ENCODE data around the gene SCRN1.
"Not testable (repeated sequence)": the region's sequence is repeated elsewhere in the genome, so short reads cannot be mapped to it uniquely, and the experiment has no call there.

Gene SCRN1

DNA sequence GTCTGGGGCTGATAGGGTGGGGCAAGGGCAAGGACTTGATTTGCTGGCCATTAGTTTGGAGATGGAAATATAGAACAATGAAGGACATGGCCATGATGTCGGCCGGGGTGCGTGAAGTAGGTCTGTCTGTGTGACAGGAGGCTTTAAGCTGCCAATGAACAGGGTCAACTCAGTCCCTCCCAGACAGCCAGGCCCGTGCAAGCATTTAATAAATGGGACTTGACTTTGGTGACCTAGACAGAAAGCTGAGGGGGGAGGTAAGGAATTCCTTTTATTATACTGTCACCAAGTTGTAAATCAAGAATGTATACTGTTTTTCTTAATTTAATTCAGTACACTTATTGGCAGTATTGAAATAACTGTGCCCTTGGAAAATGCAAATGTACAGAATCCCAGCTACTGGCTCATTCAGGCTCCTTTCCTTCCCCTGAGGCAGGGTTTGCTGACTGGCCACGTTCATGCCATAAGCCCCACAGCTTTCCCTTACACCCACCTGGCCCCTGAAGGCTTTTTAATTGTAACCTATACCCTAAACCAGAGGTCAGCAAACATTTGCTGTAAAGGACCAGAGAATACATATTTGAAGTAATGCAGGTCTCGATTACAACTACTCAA is 96.1 kb downstream of the SCRN1 start:
- in situ Hi-C loops (cut with MboI; ENCODE audit: low sequenced_read_pairs) = no loop called here

DNA sequence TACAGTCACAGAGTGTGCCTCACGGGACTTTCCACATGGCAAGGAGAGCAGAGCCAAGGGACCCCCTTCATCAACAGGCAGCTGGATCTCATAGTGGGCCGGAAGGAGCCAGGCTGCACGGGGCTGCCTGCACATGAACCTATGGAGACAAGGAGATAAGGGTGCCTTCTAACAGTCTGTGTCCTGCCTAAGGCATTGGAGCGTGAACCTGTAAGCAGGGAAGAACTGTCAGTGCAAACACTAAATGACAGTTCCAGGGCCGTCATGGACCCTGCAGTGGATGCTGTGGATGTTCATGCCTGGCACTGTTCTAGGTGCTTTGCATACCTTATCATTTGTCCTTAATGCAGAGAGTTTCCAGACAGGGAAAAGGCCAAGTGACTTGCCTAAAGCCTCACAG is 97.4 kb downstream of the SCRN1 start:
- in situ Hi-C loops (cut with MboI; ENCODE audit: low sequenced_read_pairs) = no loop called here

DNA sequence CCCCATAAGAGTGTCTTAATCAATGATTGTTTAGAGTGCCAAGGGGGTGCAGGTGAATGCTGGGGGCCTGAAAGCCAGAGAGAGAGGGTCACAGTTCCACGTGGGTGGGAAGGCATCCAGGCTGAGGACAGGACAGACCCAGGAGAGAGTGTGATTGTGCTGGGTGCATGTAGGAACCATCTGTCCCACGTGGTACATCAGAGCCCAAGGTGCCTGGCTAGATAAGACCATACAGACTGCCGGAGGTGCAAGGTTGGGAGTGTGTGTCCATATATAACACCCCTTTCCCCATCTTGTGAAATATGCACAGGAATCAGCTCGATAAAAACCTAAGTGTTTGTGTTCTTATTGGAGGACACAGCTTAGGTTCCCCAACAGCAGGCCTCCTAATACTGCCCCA is 97.8 kb downstream of the SCRN1 start:
- in situ Hi-C loops (cut with MboI; ENCODE audit: low sequenced_read_pairs) = no loop called here

DNA sequence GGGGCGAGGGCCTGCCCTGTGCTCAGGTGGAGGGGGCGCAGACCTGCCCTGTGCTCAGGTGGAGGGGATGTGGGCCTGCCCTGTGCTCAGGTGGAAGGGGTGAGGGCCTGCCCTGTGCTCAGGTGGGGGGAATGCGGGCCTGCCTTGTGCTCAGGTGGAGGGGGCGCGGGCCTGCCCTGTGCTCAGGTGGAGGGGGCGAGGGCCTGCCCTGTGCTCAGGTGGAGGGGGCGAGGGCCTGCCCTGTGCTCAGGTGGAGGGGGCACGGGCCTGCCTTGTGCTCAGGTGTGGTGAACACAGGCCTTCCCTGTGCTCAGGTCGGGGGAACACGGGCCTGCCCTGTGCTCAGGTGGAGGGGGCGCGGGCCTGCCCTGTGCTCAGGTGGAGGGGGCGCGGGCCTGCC is 98.8 kb downstream of the SCRN1 start:
- in situ Hi-C loops (cut with MboI; ENCODE audit: low sequenced_read_pairs) = not testable (repeated sequence)

DNA sequence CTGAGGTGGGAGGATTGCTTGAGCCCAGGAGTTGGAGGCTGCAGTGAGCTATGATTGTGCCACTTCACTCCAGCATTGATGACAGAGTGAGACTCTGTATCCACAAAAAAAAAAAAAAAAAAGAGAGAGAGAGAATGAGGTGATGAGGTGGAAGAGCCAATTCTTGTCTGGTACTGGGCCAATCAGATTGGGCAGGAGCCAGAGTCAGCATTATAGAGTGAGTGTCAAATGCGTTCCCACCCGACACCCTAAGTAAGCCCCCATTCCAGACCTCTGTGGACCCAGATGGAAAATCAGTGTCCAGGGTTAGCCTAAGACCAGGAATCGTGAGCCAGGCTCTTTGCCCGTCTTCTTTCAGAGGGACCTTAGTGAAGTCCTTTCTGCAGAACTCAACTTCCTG is 99.3 kb downstream of the SCRN1 start:
- in situ Hi-C loops (cut with MboI; ENCODE audit: low sequenced_read_pairs) = no loop called here

DNA sequence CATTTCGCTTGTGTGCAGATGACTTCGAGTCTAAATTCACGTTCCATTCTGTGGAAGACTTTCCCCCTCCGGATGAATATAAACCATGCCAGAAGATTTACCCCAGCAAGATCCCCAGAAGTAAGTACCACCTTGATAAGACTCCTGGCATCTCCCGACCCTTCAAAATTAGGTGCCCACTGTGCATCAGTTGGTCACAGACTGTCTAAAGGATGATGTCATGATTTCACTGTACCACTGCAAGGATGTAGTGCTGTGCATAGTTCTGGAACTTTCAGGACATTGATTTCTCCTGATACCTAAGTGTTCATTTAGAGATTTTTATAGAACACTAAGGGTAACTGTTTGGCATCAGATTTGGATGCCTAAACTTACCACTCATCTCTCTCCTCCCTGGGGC is 100.3 kb downstream of the SCRN1 start:
- in situ Hi-C loops (cut with MboI; ENCODE audit: low sequenced_read_pairs) = no loop called here

DNA sequence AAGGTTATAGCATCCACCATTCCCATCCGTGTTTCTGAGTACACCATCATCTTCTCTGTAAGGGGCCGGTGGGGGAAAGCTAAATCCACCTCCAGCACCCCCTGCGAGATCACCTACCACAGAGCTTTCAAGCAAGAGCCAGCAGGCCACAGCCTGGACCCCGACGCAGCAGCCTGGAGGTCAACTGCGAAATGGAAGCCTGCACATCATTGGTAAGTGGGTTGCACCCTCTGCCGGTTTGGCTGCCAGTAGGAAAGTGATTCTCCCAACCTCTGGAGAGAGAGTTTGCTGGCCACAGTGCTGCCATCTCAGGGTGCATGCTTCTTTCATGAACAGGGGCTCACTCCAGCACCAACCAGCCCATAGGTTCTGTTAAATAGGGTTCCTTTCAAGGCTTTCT is 101.6 kb downstream of the SCRN1 start:
- in situ Hi-C loops (cut with MboI; ENCODE audit: low sequenced_read_pairs) = no loop called here

DNA sequence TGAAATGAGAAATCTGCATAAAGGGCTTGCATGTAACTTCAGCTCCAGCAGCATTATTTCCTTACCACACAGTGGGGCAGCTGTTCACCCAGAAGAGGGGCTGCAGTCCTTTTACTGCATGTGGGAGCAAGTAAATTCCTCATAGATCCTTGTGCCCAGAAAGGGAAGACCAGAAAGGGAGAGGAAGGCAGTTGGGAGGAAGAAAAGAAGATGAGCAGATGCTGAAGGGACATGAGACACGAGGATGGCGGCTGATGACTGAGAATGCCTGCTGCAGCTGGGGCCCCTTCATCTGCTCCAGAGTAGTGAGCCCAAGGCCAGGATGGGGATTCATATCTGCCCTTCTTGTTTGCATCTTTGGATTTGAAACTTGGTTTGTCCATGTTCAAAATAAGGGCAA is 102.8 kb downstream of the SCRN1 start:
- in situ Hi-C loops (cut with MboI; ENCODE audit: low sequenced_read_pairs) = no loop called here

DNA sequence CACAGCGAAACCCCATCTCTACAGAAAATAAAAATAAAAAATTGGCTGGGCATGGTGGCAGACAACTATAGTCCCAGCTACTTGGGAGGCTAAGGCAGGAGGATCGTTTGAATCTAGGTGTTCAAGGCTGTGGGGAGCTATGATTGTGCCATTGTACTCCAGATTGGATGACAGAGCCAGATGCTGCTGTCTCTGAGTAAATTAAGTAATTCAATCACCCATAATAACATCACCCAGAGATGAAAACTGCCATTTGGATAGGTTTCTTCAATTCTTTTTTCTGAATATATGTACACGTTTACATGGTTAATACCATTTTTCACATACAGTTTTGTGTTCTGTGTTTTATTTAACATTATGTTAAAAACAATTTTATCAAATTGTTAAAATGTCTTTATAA is 104.0 kb downstream of the SCRN1 start:
- in situ Hi-C loops (cut with MboI; ENCODE audit: low sequenced_read_pairs) = no loop called here

DNA sequence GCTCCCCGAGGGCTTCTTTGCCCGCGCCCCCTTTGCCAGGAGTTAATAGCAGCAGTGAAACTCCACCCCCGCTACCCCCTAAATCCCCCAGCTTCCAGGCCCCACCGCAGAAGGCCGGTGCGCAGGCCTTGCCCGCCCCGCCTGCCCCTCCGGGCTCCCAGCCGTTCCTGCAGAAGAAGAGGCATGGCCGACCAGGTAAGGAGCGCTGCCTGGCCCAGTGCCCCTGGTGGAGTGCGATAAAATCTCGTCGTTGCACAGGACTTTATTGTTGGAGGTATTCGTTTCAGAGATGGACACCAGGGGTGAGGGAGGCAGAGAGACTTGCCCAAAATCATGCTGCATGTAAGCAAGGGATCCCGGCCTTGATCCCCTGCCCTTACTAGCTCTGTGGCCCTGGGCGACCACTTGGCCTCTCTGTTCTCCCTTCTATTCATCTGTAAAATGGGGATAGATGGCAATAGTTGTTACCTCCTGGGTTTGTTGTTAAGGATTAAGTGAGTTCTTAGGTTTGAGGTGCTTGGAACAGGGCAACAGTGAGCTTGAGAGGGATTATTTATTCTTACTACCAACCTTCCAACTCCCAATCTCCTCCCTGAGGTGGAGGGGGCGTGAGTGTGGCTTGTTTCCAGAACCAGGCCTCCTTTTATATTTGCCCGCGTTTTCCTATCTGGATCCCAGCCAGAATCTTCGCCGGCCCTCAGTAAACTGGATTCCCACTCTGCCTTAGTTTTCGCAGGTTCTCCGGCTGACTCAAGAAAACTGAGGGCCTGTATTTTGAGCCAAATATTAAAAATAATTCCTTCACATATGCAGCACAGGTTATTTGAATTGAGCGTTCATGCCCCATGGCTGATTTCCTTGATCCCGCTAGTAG is 105.0 kb downstream of the SCRN1 start:
- in situ Hi-C loops (cut with MboI; ENCODE audit: low sequenced_read_pairs) = no loop called here

DNA sequence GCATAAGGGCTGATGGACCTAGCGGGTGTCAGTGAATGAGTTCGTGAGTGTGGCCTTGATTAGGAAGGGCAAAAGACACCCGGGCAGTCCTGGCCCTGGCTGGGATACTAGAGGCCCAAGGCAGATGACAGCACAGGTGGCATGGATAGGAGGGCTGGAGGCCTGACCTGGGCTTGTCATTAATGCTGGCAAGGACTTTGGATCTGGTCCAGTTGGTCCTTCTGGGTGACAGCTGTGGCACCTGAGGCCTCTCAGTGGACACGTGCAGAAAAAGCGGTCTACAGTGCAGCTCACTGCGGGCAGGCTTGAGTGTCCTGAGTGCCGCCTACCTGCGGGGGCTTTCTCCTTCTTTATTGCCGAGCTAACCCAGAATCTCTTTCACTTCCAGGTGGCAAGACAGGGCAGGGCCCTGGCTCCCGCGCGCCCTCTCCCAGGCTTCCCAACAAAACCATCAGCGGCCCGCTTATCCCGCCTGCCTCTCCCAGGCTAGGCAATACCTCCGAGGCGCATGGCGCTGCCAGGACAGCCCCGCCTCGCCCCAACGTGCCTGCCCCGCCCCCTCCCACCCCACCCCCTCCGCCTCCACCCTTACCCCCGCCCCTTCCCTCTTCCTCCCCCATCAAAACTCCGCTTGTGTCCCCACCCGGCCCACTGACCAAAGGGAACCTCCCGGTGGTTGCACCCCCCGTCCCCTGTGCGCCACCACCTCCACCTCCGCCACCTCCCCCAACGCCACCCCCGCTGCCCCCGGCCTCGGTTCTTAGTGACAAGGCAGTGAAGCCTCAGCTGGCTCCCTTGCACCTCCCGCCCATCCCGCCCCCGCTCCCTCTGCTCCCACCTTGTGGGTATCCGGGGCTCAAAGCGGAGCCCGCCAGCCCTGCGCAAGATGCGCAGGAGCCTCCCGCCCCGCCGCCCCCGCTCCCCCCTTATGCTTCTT is 105.9 kb downstream of the SCRN1 start:
- in situ Hi-C loops (cut with MboI; ENCODE audit: low sequenced_read_pairs) = no loop called here

DNA sequence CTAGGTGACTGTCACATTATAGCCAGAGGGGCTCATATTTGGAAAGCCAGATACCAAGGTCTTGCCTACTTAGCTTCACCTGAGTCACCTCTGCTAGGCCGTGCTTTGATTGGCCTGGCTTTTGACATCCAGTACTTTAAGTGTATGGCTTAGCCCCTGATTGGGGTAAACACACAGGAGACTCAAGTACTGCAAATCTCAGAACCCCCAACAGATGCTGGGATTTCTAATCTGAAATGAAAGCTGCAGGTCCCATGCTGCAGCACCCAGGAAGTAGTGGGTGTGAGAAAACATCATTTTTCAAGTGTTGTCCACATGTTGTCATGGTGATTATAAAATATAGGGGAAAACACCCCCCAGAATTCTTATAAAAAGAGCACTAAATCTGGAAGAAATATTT is 107.1 kb downstream of the SCRN1 start:
- in situ Hi-C loops (cut with MboI; ENCODE audit: low sequenced_read_pairs) = no loop called here

DNA sequence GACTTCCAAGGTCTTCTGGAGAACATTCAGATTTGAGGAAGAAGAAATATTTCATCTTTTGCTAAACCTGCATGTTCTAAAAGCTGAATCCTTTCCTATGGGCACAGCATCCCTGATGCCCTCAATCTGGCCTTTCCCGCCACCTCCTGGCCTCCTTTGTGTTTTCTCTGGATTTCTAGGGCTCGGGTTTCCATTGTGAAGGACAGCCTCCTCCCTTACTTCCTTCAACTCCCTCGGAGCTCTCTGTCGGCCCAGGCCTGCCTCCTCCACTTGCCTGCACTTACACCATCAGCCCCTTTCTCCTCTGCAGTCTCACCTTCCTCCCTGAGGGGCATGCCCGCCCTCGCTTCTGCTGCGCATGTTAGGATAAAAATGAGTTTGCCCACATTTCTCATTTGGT is 107.9 kb downstream of the SCRN1 start:
- in situ Hi-C loops (cut with MboI; ENCODE audit: low sequenced_read_pairs) = no loop called here

DNA sequence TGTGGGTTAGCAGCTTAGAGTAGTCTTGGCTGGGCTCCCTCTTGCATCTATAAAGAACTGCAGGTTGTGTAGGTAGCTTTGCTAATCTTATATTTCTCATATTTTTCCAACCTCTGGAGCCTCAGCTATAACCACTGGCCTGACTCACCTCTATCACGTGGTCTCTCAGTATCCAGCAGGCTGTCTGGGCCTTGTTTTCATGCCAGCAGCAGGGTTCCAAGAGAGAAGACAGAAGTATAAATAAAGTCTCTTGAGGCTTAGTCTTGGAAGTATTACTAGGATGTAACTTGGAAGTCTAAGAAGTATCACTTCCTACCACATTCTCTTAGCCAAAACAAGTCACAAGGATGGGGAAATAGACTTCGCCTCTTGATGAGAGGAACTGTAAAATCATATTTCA is 110.0 kb downstream of the SCRN1 start:
- in situ Hi-C loops (cut with MboI; ENCODE audit: low sequenced_read_pairs) = no loop called here

DNA sequence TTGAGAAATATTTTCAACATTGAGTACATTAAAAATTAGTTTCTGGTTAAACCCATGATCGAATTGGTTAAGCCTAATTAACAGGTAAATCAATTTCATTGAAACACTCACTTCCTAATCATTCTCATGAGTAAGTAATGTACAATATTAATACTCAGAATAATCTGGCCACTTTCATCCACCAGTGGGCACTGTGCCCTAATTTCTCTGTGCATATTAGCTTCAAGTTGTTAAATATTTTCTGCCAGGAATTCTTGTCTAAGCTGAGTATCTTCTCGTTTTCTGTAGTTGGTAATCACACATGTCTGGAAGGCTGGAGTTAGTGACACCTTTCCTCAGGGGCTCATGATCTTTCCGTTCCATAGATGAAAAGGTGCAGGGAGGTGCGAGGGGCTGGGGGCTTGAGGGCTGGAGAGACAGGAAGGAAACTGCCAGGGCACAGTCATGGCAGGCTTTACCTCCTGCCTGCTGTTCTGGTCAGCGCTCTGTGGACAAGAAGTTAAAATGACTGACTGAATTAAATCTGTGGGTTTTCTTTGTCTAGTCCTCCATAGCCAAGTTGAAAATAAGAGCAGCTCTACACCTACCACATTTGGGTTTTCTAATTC is 111.4 kb downstream of the SCRN1 start:
- in situ Hi-C loops (cut with MboI; ENCODE audit: low sequenced_read_pairs) = no loop called here

DNA sequence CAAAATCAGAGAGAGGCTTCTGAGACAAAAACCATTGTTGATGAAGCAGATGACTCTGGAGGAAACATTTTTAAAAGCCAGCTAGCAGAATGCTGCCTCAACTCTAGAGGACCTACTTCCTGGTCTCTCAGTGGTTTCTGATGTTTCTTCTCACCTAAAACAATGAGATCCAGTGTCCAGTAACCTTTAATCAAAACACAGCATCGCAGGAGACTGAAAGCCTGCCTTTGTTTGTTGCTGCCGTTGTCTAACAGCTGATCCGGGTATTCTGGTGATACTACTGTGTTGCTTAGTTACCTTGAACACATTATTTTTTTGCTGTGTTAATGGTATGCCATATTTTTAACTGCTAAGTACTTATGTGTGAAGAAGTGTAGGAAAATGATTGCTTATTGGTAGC is 112.4 kb downstream of the SCRN1 start:
- in situ Hi-C loops (cut with MboI; ENCODE audit: low sequenced_read_pairs) = no loop called here

DNA sequence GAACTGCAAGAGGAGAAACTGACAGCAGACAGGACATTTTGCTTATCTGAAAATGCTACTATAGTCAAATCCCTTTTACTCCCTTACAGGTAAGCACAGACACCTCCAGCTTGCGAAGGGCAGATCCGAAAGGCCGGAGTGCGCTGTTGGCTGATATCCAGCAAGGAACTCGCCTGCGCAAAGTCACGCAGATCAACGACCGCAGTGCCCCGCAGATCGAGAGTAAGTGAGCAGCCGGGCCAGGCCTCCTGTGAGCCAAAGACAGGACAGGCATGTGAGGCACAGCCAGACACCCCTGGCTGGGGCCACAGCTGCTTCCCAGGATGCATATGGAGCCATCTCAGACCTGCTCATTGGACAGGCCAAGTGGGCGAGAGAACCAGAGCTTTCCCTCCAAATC is 113.9 kb downstream of the SCRN1 start:
- in situ Hi-C loops (cut with MboI; ENCODE audit: low sequenced_read_pairs) = no loop called here

DNA sequence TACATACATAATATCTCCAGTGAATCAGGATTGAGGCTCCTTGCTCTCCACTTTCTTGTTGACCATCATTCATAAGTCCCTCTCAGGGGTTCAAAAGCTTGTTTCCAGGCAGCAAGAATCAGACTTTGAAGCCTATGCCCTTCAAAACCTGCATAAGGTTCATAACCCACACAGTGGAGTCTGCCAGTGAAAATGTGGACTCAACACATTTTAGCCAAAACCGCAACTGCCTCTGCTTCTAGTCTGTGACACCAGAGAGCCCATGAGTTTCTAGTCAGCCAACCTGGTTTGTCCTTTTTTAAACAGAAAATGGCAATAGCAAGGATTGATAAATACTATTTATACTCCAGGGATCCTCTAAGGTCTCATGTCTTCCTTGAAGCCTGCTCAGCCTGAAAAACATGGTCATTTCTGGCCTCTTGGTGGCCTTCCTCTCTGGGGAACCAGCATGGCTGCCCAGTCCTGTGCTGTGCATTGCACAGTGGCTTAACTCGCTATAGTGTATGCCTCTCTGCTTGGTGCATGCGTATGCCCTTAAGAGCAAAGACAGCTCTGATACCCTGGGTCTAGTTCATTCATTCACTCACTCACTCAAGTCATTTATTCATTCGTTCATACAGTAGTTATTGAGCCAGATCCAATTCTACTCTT is 115.8 kb downstream of the SCRN1 start:
- in situ Hi-C loops (cut with MboI; ENCODE audit: low sequenced_read_pairs) = no loop called here

DNA sequence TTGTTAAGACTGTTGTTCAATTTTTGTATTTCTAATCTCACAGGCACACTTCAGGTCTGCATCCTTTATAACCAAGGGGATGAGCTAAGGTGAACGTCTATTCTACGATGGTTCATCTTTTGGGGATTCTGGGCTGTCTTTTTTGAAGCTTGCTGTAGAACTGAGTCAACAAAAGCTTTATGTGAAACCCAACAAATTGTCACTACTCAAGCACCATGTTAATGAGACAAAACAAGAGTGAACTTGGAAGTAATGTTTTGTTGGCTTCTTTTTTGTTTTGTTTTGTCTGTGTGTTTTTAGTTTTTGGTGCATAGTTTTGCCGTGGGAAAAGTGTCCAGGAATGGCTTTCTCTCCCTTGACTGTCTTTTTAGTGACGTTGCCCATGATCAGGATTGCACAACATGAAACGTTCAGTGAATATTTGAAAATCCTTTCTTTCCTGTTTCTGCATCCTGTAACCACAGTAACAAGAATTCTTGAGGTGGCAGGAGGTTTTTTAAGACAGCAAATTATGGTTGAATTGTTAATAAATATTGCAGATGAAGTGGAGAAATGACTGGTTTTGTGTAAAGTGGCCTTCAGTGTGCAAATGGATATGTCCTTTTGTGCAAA is 117.7 kb downstream of the SCRN1 start:
- in situ Hi-C loops (cut with MboI; ENCODE audit: low sequenced_read_pairs) = no loop called here
